ENCODE data around the gene KCTD16.

Gene KCTD16

GRCh38 chr5:144332265-144332664 lies 161.6 kb downstream of the KCTD16 start:
- no peak for TF ChIP-seq POLR2A (IDR thresholded peaks at IDR 0.05; ENCODE audit: low read depth, low read length)
- DNase-seq (ENCODE audit: insufficient read length, low spot score) (no peak), FAIRE-seq (no peak)

GRCh38 chr5:144333336-144333920 lies 162.8 kb downstream of the KCTD16 start:
- DNase-seq (ENCODE audit: insufficient read length, low spot score) (no peak), FAIRE-seq (no peak)
- no peak for TF ChIP-seq POLR2A (IDR thresholded peaks at IDR 0.05; ENCODE audit: low read depth, low read length)

- DNase-seq (ENCODE audit: insufficient read length, low spot score) (no peak), FAIRE-seq (no peak)
- no peak for TF ChIP-seq POLR2A (IDR thresholded peaks at IDR 0.05; ENCODE audit: low read depth, low read length)
Observed at GRCh38 chr5:144335561-144335960, 164.9 kb downstream of the KCTD16 start.

GRCh38 chr5:144336191-144336961 lies 165.7 kb downstream of the KCTD16 start:
- FAIRE-seq (no peak), DNase-seq (ENCODE audit: insufficient read length, low spot score) (no peak)
- TF ChIP-seq POLR2A (IDR thresholded peaks at IDR 0.05; ENCODE audit: low read depth, low read length): no peak

GRCh38 chr5:144352330-144352729 lies 181.7 kb downstream of the KCTD16 start:
- no peak for TF ChIP-seq POLR2A (IDR thresholded peaks at IDR 0.05; ENCODE audit: low read depth, low read length)
- FAIRE-seq (no peak), DNase-seq (ENCODE audit: insufficient read length, low spot score) (no peak)

- no peak for DNase-seq (ENCODE audit: insufficient read length, low spot score)
- TF ChIP-seq POLR2A (IDR thresholded peaks at IDR 0.05; ENCODE audit: low read depth, low read length): no peak
- no peak for FAIRE-seq
Observed at GRCh38 chr5:144352732-144353317, 182.2 kb downstream of the KCTD16 start.

GRCh38 chr5:144356489-144356888 lies 185.8 kb downstream of the KCTD16 start:
- FAIRE-seq: no peak
- TF ChIP-seq POLR2A (IDR thresholded peaks at IDR 0.05; ENCODE audit: low read depth, low read length): no peak
- DNase-seq (ENCODE audit: insufficient read length, low spot score): no peak

- DNase-seq (ENCODE audit: insufficient read length, low spot score) (no peak), FAIRE-seq (no peak)
- TF ChIP-seq POLR2A (IDR thresholded peaks at IDR 0.05; ENCODE audit: low read depth, low read length): no peak
Observed at GRCh38 chr5:144361406-144361805, 190.7 kb downstream of the KCTD16 start.

GRCh38 chr5:144365885-144366284 lies 195.2 kb downstream of the KCTD16 start:
- DNase-seq (ENCODE audit: insufficient read length, low spot score) (no peak), FAIRE-seq (no peak)
- TF ChIP-seq POLR2A (IDR thresholded peaks at IDR 0.05; ENCODE audit: low read depth, low read length): no peak

- no peak for TF ChIP-seq POLR2A (IDR thresholded peaks at IDR 0.05; ENCODE audit: low read depth, low read length)
- FAIRE-seq: no peak
- DNase-seq (ENCODE audit: insufficient read length, low spot score): no peak
Observed at GRCh38 chr5:144367991-144368390, 197.3 kb downstream of the KCTD16 start.

- no peak for TF ChIP-seq POLR2A (IDR thresholded peaks at IDR 0.05; ENCODE audit: low read depth, low read length)
- no peak for DNase-seq (ENCODE audit: insufficient read length, low spot score)
Observed at GRCh38 chr5:144368556-144368955, 197.9 kb downstream of the KCTD16 start.

GRCh38 chr5:144369006-144369405 lies 198.3 kb downstream of the KCTD16 start:
- FAIRE-seq (no peak), DNase-seq (ENCODE audit: insufficient read length, low spot score) (no peak)
- TF ChIP-seq POLR2A (IDR thresholded peaks at IDR 0.05; ENCODE audit: low read depth, low read length): no peak

More at GRCh38 chr5:144368556-144368955, 197.9 kb downstream of the KCTD16 start:
- no peak for FAIRE-seq

GRCh38 chr5:144370273-144370672 lies 199.6 kb downstream of the KCTD16 start:
- FAIRE-seq (no peak), DNase-seq (ENCODE audit: insufficient read length, low spot score) (no peak)
- TF ChIP-seq POLR2A (IDR thresholded peaks at IDR 0.05; ENCODE audit: low read depth, low read length): no peak

- DNase-seq (ENCODE audit: insufficient read length, low spot score) (no peak), FAIRE-seq (no peak)
- no peak for TF ChIP-seq POLR2A (IDR thresholded peaks at IDR 0.05; ENCODE audit: low read depth, low read length)
Observed at GRCh38 chr5:144374637-144375036, 204.0 kb downstream of the KCTD16 start.

GRCh38 chr5:144377207-144377606 lies 206.5 kb downstream of the KCTD16 start:
- no peak for TF ChIP-seq POLR2A (IDR thresholded peaks at IDR 0.05; ENCODE audit: low read depth, low read length)
- FAIRE-seq: no peak
- DNase-seq (ENCODE audit: insufficient read length, low spot score): no peak

Data from H54 (cell line).